ENCODE results near the gene HMGN3.

The HMGN3 gene

GRCh38 chr6:79173378-79173777, 61.1 kb downstream of the HMGN3 start:
- no peak for DNase-seq

- no peak for DNase-seq
Observed at GRCh38 chr6:79170959-79171358, 63.5 kb downstream of the HMGN3 start.

GRCh38 chr6:79170431-79170830, 64.1 kb downstream of the HMGN3 start:
- no peak for DNase-seq

DNA sequence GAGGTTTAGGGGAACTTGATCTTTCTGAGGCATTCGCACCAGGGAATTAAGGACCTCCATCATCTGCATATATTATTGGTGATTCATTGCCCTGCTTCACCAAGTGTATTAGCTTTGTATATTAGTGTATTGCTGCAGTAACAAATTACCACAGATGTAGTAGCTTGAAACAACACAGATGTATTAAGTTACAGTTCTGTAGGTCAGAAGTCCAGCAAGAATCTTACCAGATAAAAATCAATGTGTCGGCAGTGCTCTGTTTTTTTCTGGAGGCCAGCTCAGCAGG, 65.8 kb downstream of the HMGN3 start:
- no peak for DNase-seq

GRCh38 chr6:79167931-79168694, 66.4 kb downstream of the HMGN3 start:
- DNase-seq = no peak

DNA sequence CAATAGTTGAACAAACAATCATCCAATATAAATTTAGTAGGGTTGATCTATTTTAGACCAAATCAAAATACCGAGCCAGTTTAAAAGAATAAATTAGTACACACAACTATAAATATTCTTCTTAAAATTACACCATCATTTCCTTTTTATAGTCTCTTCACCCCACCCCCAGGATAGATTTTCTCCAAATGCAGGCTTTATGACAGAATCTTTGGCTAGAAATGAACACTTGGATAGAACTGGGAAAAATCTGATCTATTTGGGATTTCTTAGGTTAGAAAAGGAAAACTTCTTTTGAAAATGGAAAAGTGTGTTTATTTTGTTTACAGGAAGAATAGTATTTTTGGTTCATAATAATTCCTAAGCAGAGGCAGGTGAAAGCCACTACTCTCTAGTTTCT, 74.6 kb downstream of the HMGN3 start:
- DNase-seq = no peak

- no peak for DNase-seq
Observed at GRCh38 chr6:79158856-79159516, 75.5 kb downstream of the HMGN3 start.

GRCh38 chr6:79157961-79158644, 76.4 kb downstream of the HMGN3 start:
- DNase-seq = no peak

GRCh38 chr6:79152269-79152737, 82.2 kb downstream of the HMGN3 start:
- DNase-seq = no peak
